GM23338 (cell line): Measurements from ENCODE around the gene PPP6R1. TPM values are rescaled to one million over a fixed set of nuclear protein-coding genes. Genes with fewer than 3 reads are reported as not detected.

Source experiments
- ATAC-seq: fragments of 200-7000 bp; cut with Tn5 transposase; 3 replicates; pipeline ENCODE4 v1.9.1; 2020
- DNase-seq: peaks from one replicate; pipeline ENCODE4 v3.0.0-alpha.2; 2015; ENCODE audit warnings: low spot score
- H2AFZ ChIP-seq: fragments of 200-600 bp; sonication (generic); 2 replicates; pipeline ENCODE4 v1.8.0; 2016; ENCODE audit warnings: antibody characterized with exemption, mild to moderate bottlenecking, moderate library complexity
- H3F3A ChIP-seq: fragments of 200-600 bp; sonication (generic); replicated peaks from 2 replicates; pipeline ENCODE4 v1.8.0; 2017; ENCODE audit warnings: antibody characterized with exemption, mixed run types, low read depth
- H3K27ac ChIP-seq: fragments of 200-600 bp; sonication (generic); 2 replicates; pipeline ENCODE4 v1.6.1; 2016; ENCODE audit warnings: low read depth
- H3K27me3 ChIP-seq: fragments of 200-600 bp; sonication (generic); 2 replicates; pipeline ENCODE4 v1.8.0; 2016; ENCODE audit warnings: mild to moderate bottlenecking, mixed run types, moderate library complexity; ENCODE audit not compliant: insufficient read depth
- H3K36me3 ChIP-seq: fragments of 200-600 bp; sonication (generic); 2 replicates; pipeline ENCODE4 v1.8.0; 2016; ENCODE audit warnings: mild to moderate bottlenecking; ENCODE audit not compliant: insufficient read depth
- H3K4me1 ChIP-seq: fragments of 200-600 bp; sonication (generic); 2 replicates; pipeline ENCODE4 v1.8.0; 2016; ENCODE audit warnings: mild to moderate bottlenecking, moderate library complexity; ENCODE audit not compliant: insufficient read depth
- H3K4me2 ChIP-seq: fragments of 200-600 bp; sonication (generic); 2 replicates; pipeline ENCODE4 v1.7.1; 2017; ENCODE audit warnings: mixed run types
- H3K4me3 ChIP-seq: fragments of 200-600 bp; sonication (generic); 2 replicates; pipeline ENCODE4 v1.6.1; 2016; ENCODE audit warnings: mixed run types
- H3K79me2 ChIP-seq: fragments of 200-600 bp; sonication (generic); replicated peaks from 2 replicates; pipeline ENCODE4 v1.8.0; 2017; ENCODE audit warnings: mild to moderate bottlenecking; ENCODE audit not compliant: insufficient read depth
- H3K9me2 ChIP-seq: fragments of 200-600 bp; sonication (generic); 2 replicates; pipeline ENCODE4 v1.8.0; 2017; ENCODE audit not compliant: insufficient read depth
- H4K20me1 ChIP-seq: fragments of 200-600 bp; sonication (generic); replicated peaks from 2 replicates; pipeline ENCODE4 v1.8.0; 2017; ENCODE audit warnings: mild to moderate bottlenecking; ENCODE audit not compliant: insufficient read depth
- H3K27ac Mint-ChIP-seq: 2 replicates; pipeline ENCODE4 v1.8.0; 2020; ENCODE audit warnings: inconsistent platforms, mild to moderate bottlenecking, moderate library complexity, mixed read lengths
- H3K27me3 Mint-ChIP-seq: 3 replicates; pipeline ENCODE4 v1.8.0; 2022; ENCODE audit warnings: low read depth, mild to moderate bottlenecking, moderate library complexity, mixed read lengths, inconsistent platforms; ENCODE audit not compliant: insufficient read depth, poor library complexity
- H3K36me3 Mint-ChIP-seq: 3 replicates; pipeline ENCODE4 v1.8.0; 2021; ENCODE audit warnings: low read depth, mild to moderate bottlenecking, inconsistent platforms, moderate library complexity, mixed read lengths
- H3K4me1 Mint-ChIP-seq: 3 replicates; pipeline ENCODE4 v1.8.0; 2020; ENCODE audit warnings: mild to moderate bottlenecking, inconsistent platforms, mixed read lengths
- H3K4me3 Mint-ChIP-seq: 3 replicates; pipeline ENCODE4 v1.8.0; 2021; ENCODE audit warnings: moderate library complexity, mild to moderate bottlenecking, inconsistent platforms, mixed read lengths
- H3K9me3 Mint-ChIP-seq: 3 replicates; pipeline ENCODE4 v1.8.0; 2020; ENCODE audit warnings: moderate library complexity, mild to moderate bottlenecking, inconsistent platforms, mixed read lengths
- CREB1 ChIP-seq: fragments of 250-450 bp; sonication (Bioruptor Pico); IDR thresholded peaks from 2 replicates; pipeline ENCODE4 v1.5.0; 2020; ENCODE audit warnings: low read depth, mild to moderate bottlenecking, moderate library complexity
- EZH2 ChIP-seq: fragments of 200-600 bp; sonication (generic); IDR thresholded peaks from one replicate; pipeline ENCODE4 v1.8.0; 2017; ENCODE audit warnings: antibody characterized with exemption, mild to moderate bottlenecking, low read depth; ENCODE audit not compliant: unreplicated experiment
- EZH2phosphoT487 ChIP-seq: fragments of 200-600 bp; sonication (generic); IDR thresholded peaks from one replicate; pipeline ENCODE4 v1.8.1; 2018; ENCODE audit warnings: antibody characterized with exemption; ENCODE audit not compliant: unreplicated experiment
- JUNB ChIP-seq: IDR thresholded peaks from one replicate; pipeline ENCODE4 v1.6.1; 2016; ENCODE audit warnings: antibody characterized with exemption; ENCODE audit not compliant: unreplicated experiment
- NANOG ChIP-seq: IDR thresholded peaks from 2 replicates; pipeline ENCODE4 v1.6.1; 2016; ENCODE audit warnings: antibody characterized with exemption, borderline replicate concordance
- POLR2AphosphoS5 ChIP-seq: IDR thresholded peaks from 2 replicates; pipeline ENCODE4 v1.6.1; 2016; ENCODE audit warnings: antibody characterized with exemption, low read depth
- STAT1 ChIP-seq: IDR thresholded peaks from one replicate; pipeline ENCODE4 v1.6.1; 2016; ENCODE audit warnings: antibody characterized with exemption; ENCODE audit not compliant: unreplicated experiment
- ZNF114 ChIP-seq: fragments of 250-450 bp; sonication (Bioruptor Pico); IDR thresholded peaks from 2 replicates; pipeline ENCODE4 v1.5.0; 2020; ENCODE audit warnings: mild to moderate bottlenecking, moderate library complexity
- ZNF331 ChIP-seq: fragments of 250-450 bp; sonication (Bioruptor Pico); IDR thresholded peaks from 2 replicates; pipeline ENCODE4 v1.5.0; 2020; ENCODE audit warnings: low read depth, mild to moderate bottlenecking, moderate library complexity
- polyA plus RNA-seq: library from polyadenylated mRNA; unstranded; fragments of >200 nt; fragmentation: Nextera tagmentation; extraction: Ambion mirVana; gene quantifications from 2 replicates; pipeline ENCODE4 v1.2.1, GENCODE V29; 2016
- total RNA-seq: library from RNA; depleted of rRNA; stranded (reverse); fragments of >200 nt; shearing (Covaris generic); gene quantifications from 2 replicates; pipeline ENCODE4 v1.2.3, GENCODE V29; 2014
- TF ChIP-seq, protein P1 (sequence below): IDR thresholded peaks from one replicate; pipeline ENCODE4 v1.6.1; 2018; ENCODE audit warnings: antibody characterized with exemption; ENCODE audit not compliant: unreplicated experiment
- TF ChIP-seq, protein P2 (sequence below): fragments of 250-450 bp; sonication (Bioruptor Pico); IDR thresholded peaks from 2 replicates; pipeline ENCODE4 v1.5.0; 2020; ENCODE audit warnings: mild to moderate bottlenecking, moderate library complexity
- TF ChIP-seq, protein P3 (sequence below), 2 experiments: fragments of 200-600 bp in 1 of 2; sonication (generic) in 1 of 2; conservative IDR thresholded peaks; 2 replicates each; pipeline versions ENCODE4 v1.5.1 to v1.6.1; 2016 to 2017; ENCODE audit warnings: antibody characterized with exemption in 2 of 2, low read depth in 2 of 2, mild to moderate bottlenecking in 2 of 2, moderate library complexity in 1 of 2
- TF ChIP-seq, protein P4 (sequence below): IDR thresholded peaks from 2 replicates; pipeline ENCODE4 v1.6.1; 2016; ENCODE audit warnings: antibody characterized with exemption

The PPP6R1 gene
- total and polyA plus RNA-seq, 2 experiments from 2014 or later = 22.2 to 70.8 TPM

DNA sequence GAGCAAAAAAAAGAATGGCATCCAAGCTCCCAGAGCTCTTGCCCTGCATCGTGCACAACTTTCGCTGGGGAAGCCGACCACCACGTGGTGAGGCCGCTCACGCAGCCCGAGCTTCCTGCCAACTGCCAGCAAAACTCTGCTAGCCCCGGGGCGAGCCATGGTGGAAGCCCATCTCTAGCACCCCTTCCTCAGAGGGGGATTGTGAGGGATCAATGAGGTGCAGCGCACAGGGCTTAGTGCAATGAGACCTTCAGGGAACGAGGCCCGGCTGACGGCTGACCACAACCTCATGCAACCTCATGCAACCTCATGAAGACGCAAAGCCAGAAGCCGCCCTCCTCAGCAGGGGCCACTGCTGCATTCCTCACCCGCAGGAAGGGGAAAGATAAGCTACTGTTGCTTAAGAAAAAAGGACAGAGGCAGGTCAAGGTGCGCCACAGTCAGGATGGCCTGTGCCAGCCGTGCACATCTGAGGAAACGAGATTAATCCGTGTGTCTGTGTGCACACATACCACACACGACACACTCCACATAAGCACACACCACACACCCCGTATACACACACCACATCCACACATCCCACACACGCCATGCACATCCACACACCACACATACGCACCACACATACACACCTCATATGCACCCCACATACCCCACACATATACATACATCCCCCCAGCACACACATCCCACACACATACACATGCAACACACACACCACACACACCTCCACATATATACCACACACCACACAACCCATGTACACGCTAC lies 11.5 kb upstream of the PPP6R1 start:
- Mint-ChIP-seq H3K9me3 (peaks cover 11% of the 10 kb centered on the region), H3K4me3 (no peak overlapping the region; the same call in 2 of the 3 replicates), H3K27me3 (peaks cover 3% of the 10 kb centered on the region), H3K4me1 (no peaks in the 10 kb centered on the region), H3K36me3 (peaks cover 16% of the 10 kb centered on the region), H3K27ac (no peak overlapping the region)
- TF ChIP-seq, protein P1, sequence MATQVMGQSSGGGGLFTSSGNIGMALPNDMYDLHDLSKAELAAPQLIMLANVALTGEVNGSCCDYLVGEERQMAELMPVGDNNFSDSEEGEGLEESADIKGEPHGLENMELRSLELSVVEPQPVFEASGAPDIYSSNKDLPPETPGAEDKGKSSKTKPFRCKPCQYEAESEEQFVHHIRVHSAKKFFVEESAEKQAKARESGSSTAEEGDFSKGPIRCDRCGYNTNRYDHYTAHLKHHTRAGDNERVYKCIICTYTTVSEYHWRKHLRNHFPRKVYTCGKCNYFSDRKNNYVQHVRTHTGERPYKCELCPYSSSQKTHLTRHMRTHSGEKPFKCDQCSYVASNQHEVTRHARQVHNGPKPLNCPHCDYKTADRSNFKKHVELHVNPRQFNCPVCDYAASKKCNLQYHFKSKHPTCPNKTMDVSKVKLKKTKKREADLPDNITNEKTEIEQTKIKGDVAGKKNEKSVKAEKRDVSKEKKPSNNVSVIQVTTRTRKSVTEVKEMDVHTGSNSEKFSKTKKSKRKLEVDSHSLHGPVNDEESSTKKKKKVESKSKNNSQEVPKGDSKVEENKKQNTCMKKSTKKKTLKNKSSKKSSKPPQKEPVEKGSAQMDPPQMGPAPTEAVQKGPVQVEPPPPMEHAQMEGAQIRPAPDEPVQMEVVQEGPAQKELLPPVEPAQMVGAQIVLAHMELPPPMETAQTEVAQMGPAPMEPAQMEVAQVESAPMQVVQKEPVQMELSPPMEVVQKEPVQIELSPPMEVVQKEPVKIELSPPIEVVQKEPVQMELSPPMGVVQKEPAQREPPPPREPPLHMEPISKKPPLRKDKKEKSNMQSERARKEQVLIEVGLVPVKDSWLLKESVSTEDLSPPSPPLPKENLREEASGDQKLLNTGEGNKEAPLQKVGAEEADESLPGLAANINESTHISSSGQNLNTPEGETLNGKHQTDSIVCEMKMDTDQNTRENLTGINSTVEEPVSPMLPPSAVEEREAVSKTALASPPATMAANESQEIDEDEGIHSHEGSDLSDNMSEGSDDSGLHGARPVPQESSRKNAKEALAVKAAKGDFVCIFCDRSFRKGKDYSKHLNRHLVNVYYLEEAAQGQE = no peak
- TF ChIP-seq, protein P2, sequence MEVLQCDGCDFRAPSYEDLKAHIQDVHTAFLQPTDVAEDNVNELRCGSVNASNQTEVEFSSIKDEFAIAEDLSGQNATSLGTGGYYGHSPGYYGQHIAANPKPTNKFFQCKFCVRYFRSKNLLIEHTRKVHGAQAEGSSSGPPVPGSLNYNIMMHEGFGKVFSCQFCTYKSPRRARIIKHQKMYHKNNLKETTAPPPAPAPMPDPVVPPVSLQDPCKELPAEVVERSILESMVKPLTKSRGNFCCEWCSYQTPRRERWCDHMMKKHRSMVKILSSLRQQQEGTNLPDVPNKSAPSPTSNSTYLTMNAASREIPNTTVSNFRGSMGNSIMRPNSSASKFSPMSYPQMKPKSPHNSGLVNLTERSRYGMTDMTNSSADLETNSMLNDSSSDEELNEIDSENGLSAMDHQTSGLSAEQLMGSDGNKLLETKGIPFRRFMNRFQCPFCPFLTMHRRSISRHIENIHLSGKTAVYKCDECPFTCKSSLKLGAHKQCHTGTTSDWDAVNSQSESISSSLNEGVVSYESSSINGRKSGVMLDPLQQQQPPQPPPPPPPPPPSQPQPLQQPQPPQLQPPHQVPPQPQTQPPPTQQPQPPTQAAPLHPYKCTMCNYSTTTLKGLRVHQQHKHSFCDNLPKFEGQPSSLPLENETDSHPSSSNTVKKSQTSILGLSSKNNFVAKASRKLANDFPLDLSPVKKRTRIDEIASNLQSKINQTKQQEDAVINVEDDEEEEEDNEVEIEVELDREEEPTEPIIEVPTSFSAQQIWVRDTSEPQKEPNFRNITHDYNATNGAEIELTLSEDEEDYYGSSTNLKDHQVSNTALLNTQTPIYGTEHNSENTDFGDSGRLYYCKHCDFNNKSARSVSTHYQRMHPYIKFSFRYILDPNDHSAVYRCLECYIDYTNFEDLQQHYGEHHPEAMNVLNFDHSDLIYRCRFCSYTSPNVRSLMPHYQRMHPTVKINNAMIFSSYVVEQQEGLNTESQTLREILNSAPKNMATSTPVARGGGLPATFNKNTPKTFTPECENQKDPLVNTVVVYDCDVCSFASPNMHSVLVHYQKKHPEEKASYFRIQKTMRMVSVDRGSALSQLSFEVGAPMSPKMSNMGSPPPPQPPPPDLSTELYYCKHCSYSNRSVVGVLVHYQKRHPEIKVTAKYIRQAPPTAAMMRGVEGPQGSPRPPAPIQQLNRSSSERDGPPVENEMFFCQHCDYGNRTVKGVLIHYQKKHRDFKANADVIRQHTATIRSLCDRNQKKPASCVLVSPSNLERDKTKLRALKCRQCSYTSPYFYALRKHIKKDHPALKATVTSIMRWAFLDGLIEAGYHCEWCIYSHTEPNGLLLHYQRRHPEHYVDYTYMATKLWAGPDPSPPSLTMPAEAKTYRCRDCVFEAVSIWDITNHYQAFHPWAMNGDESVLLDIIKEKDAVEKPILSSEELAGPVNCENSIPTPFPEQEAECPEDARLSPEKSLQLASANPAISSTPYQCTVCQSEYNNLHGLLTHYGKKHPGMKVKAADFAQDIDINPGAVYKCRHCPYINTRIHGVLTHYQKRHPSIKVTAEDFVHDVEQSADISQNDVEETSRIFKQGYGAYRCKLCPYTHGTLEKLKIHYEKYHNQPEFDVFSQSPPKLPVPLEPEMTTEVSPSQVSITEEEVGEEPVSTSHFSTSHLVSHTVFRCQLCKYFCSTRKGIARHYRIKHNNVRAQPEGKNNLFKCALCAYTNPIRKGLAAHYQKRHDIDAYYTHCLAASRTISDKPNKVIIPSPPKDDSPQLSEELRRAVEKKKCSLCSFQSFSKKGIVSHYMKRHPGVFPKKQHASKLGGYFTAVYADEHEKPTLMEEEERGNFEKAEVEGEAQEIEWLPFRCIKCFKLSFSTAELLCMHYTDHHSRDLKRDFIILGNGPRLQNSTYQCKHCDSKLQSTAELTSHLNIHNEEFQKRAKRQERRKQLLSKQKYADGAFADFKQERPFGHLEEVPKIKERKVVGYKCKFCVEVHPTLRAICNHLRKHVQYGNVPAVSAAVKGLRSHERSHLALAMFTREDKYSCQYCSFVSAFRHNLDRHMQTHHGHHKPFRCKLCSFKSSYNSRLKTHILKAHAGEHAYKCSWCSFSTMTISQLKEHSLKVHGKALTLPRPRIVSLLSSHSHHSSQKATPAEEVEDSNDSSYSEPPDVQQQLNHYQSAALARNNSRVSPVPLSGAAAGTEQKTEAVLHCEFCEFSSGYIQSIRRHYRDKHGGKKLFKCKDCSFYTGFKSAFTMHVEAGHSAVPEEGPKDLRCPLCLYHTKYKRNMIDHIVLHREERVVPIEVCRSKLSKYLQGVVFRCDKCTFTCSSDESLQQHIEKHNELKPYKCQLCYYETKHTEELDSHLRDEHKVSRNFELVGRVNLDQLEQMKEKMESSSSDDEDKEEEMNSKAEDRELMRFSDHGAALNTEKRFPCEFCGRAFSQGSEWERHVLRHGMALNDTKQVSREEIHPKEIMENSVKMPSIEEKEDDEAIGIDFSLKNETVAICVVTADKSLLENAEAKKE (CRISPR knock-in tag) = no peak
- TF ChIP-seq ZNF331 (CRISPR knock-in tag) = no peak
- TF ChIP-seq, protein P3, sequence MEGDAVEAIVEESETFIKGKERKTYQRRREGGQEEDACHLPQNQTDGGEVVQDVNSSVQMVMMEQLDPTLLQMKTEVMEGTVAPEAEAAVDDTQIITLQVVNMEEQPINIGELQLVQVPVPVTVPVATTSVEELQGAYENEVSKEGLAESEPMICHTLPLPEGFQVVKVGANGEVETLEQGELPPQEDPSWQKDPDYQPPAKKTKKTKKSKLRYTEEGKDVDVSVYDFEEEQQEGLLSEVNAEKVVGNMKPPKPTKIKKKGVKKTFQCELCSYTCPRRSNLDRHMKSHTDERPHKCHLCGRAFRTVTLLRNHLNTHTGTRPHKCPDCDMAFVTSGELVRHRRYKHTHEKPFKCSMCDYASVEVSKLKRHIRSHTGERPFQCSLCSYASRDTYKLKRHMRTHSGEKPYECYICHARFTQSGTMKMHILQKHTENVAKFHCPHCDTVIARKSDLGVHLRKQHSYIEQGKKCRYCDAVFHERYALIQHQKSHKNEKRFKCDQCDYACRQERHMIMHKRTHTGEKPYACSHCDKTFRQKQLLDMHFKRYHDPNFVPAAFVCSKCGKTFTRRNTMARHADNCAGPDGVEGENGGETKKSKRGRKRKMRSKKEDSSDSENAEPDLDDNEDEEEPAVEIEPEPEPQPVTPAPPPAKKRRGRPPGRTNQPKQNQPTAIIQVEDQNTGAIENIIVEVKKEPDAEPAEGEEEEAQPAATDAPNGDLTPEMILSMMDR (conservative IDR thresholded peaks at IDR 0.05; ENCODE audit: low read depth in 2 of 2) = no peak
- no peak for TF ChIP-seq ZNF114
- TF ChIP-seq JUNB = no peak
- no peak for TF ChIP-seq CREB1 (CRISPR knock-in tag)
- TF ChIP-seq NANOG = no peak
- TF ChIP-seq, protein P4, sequence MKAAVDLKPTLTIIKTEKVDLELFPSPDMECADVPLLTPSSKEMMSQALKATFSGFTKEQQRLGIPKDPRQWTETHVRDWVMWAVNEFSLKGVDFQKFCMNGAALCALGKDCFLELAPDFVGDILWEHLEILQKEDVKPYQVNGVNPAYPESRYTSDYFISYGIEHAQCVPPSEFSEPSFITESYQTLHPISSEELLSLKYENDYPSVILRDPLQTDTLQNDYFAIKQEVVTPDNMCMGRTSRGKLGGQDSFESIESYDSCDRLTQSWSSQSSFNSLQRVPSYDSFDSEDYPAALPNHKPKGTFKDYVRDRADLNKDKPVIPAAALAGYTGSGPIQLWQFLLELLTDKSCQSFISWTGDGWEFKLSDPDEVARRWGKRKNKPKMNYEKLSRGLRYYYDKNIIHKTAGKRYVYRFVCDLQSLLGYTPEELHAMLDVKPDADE = no peak
- no peak for TF ChIP-seq EZH2
- no peak for TF ChIP-seq EZH2phosphoT487
- TF ChIP-seq POLR2AphosphoS5 = no peak
- no peak for TF ChIP-seq STAT1
- 0 out of 2 replicates have a peak, but pooled peaks cover 4% of the 10 kb centered on the region for H3K79me2 ChIP-seq
- H4K20me1 ChIP-seq = peaks cover 2% of the 10 kb centered on the region; the same call in 1 of the 2 replicates
- DNase-seq (no peak), ATAC-seq (no peak)
- no peaks in the 10 kb centered on the region; the same call in 1 of the 2 replicates for H3K36me3 ChIP-seq
- H3K9me2 ChIP-seq = no peaks in the 10 kb centered on the region
- no peaks in the 10 kb centered on the region for H3K4me1 ChIP-seq
- H3K27me3 ChIP-seq = no peaks in the 10 kb centered on the region
- no peak overlapping the region for H3K4me2 ChIP-seq
- no peak overlapping the region for H3K4me3 ChIP-seq
- no peak overlapping the region for H3K27ac ChIP-seq
- H2AFZ ChIP-seq = no peak overlapping the region
- peaks cover 5% of the 10 kb centered on the region; the same call in 1 of the 2 replicates for H3F3A ChIP-seq
